MM.1S (cell line): Measurements from ENCODE around the gene DEDD2.

Source experiments
- EZH2 ChIP-seq: fragments of 300-600 bp; sonication (generic); optimal IDR thresholded peaks from 2 replicates; pipeline ENCODE3; 2017; ENCODE audit warnings: low read depth, mild to moderate bottlenecking, antibody characterized with exemption, low read length, mixed read lengths
- EZH2phosphoT487 ChIP-seq: fragments of 300-600 bp; sonication (generic); IDR thresholded peaks from 2 replicates; pipeline ENCODE4 v1.6.1; 2018; ENCODE audit warnings: antibody characterized with exemption, low read length
- TF ChIP-seq, protein P1 (sequence below): fragments of 300-600 bp; sonication (generic); IDR thresholded peaks from 2 replicates; pipeline ENCODE4 v1.5.1; 2016; ENCODE audit warnings: antibody characterized with exemption, low read length, mixed read lengths

GRCh38 chr19:42196011-42197001 is 21.2 kb downstream of the DEDD2 start:
- TF ChIP-seq, protein P1, sequence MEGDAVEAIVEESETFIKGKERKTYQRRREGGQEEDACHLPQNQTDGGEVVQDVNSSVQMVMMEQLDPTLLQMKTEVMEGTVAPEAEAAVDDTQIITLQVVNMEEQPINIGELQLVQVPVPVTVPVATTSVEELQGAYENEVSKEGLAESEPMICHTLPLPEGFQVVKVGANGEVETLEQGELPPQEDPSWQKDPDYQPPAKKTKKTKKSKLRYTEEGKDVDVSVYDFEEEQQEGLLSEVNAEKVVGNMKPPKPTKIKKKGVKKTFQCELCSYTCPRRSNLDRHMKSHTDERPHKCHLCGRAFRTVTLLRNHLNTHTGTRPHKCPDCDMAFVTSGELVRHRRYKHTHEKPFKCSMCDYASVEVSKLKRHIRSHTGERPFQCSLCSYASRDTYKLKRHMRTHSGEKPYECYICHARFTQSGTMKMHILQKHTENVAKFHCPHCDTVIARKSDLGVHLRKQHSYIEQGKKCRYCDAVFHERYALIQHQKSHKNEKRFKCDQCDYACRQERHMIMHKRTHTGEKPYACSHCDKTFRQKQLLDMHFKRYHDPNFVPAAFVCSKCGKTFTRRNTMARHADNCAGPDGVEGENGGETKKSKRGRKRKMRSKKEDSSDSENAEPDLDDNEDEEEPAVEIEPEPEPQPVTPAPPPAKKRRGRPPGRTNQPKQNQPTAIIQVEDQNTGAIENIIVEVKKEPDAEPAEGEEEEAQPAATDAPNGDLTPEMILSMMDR, result no peak
- no peak for TF ChIP-seq EZH2
- no peak for TF ChIP-seq EZH2phosphoT487
